IPS-18a (cell line): Measurements from ENCODE around the gene CLIC5.

Experiments used
- H3K27ac ChIP-seq: one replicate; pipeline ENCODE4 v1.5.1; 2013; ENCODE audit warnings: low read length
- H3K27me3 ChIP-seq: one replicate; pipeline ENCODE4 v1.6.1; 2013; ENCODE audit warnings: mild to moderate bottlenecking, low read length; ENCODE audit not compliant: control insufficient read depth, insufficient read depth
- H3K36me3 ChIP-seq: one replicate; pipeline ENCODE4 v1.6.1; 2013; ENCODE audit warnings: low read depth, low read length; ENCODE audit not compliant: control insufficient read depth
- H3K4me1 ChIP-seq: one replicate; pipeline ENCODE4 v1.6.1; 2013; ENCODE audit warnings: low read depth, low read length; ENCODE audit not compliant: control insufficient read depth
- H3K4me3 ChIP-seq: one replicate; pipeline ENCODE4 v1.5.1; 2013; ENCODE audit warnings: low read length
- H3K9ac ChIP-seq: one replicate; pipeline ENCODE4 v1.6.1; 2013; ENCODE audit warnings: mild to moderate bottlenecking, low read length, moderate library complexity
- H3K9me3 ChIP-seq: one replicate; pipeline ENCODE4 v1.6.1; 2013; ENCODE audit warnings: low read depth, low read length; ENCODE audit not compliant: control insufficient read depth

The CLIC5 gene

DNA sequence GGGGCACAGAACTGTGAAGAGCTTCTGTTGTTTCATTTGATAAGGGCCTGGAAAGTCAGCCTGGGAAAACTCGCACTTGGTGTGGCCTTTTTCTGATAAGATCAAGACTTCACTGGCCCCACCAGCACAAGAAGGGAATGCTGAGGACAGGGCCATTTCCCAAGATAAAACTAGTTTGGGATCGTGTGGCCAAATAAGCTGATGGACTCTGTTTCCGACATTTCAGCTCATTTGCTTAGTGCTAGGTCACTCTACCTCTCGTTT, 116.0 kb downstream of the CLIC5 start:
- Histone ChIP-seq H3K27me3 (peaks cover 15% of the 10 kb centered on the region), H3K9me3 (no peaks in the 10 kb centered on the region), H3K4me3 (no peak overlapping the region), H3K36me3 (no peaks in the 10 kb centered on the region), H3K9ac (no peak overlapping the region), H3K4me1 (peaks cover 37% of the 10 kb centered on the region), H3K27ac (no peak overlapping the region)

DNA sequence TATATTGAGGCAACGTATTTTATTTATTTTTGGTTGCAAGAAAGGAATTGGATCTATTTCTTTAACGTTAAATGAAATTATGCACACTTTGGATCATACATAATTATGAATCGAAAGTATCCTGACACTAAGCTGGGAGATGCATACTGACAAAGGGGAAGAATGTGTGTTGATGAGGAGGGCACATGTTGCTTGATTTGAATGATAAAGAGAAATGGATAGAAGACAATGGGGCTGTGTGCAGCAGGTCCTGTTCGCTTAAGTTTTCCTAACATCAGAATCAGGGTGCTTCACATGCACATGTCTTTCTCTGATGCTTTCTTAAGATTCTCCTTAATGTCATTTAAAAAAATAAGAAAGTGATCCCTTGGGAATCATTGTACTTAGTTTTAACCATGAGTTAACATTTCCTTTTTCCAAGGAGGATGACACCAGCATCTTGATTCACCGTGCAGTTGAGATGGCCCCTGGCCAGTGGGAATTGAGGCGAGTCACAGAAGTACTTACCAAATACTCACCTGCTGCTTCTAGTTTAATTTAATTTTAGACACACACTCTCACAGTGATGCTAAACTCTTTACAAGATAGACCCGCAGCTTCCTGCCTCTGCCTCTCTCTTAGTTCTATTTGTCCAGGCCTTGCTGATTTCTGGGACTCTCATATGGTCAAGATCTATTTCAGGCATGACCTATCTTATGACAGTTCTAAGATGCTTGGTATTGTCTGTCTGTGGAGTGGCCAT, 116.5 kb downstream of the CLIC5 start:
- H3K36me3 ChIP-seq = no peaks in the 10 kb centered on the region
- H3K4me3 ChIP-seq = no peak overlapping the region
- H3K4me1 ChIP-seq = peaks cover 37% of the 10 kb centered on the region
- H3K9ac ChIP-seq = no peak overlapping the region
- no peaks in the 10 kb centered on the region for H3K9me3 ChIP-seq
- H3K27ac ChIP-seq = no peak overlapping the region
- peaks cover 15% of the 10 kb centered on the region for H3K27me3 ChIP-seq

DNA sequence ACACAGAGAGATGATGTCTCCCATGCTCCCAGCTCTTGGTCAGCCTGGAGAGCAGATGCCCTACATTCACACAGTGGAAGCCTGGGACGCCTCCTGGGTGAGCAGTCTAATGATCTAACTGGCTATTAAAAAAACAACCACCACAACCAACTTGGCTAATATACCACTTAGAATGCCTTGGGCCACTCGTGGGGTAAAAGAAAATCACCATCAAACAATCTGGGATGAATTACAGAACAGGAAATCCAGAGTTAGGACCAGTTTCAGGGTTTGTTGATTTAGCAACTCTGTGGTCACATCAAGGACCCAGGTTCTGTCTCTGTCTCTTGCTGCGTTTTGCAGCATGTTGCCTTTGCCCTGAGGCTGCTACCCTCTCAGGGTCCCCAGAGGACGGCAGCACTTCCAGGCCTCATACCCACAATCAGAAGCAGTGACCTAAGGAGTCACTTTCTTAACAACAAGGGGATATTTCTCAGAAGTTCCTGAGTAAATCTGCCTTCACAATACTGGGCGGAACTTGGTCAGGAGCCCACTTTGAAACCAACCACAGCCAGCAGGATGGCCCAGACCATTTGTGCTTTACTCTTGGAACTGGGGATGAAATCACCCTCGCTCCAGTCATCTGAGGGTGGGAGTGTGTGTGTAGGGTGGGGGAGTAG, 118.7 kb downstream of the CLIC5 start:
- no peaks in the 10 kb centered on the region for H3K9me3 ChIP-seq
- H3K4me1 ChIP-seq = peaks cover 34% of the 10 kb centered on the region
- no peak overlapping the region for H3K27ac ChIP-seq
- H3K27me3 ChIP-seq = peaks cover 9% of the 10 kb centered on the region
- H3K9ac ChIP-seq = no peak overlapping the region
- H3K4me3 ChIP-seq = no peak overlapping the region
- H3K36me3 ChIP-seq = no peaks in the 10 kb centered on the region

DNA sequence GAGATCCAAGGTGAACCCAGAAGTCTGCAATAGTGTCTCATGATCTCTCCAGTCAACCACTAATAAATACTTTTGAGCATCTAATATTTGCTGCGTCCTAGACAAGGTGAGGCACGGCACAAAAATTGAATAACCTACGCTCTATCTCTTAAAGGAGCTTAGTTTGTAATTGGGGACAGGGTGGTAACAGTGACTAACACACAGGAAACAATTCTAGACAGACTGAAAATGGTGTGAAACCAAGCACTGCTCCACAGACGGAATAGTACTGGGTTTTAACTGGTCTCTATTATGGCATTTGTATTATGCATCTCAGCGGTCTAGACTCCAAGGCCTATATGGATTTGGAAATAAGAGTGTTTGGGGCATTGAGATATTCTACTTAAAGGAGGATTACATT, 120.1 kb downstream of the CLIC5 start:
- Histone ChIP-seq H3K36me3 (no peaks in the 10 kb centered on the region), H3K4me1 (peaks cover 23% of the 10 kb centered on the region)

DNA sequence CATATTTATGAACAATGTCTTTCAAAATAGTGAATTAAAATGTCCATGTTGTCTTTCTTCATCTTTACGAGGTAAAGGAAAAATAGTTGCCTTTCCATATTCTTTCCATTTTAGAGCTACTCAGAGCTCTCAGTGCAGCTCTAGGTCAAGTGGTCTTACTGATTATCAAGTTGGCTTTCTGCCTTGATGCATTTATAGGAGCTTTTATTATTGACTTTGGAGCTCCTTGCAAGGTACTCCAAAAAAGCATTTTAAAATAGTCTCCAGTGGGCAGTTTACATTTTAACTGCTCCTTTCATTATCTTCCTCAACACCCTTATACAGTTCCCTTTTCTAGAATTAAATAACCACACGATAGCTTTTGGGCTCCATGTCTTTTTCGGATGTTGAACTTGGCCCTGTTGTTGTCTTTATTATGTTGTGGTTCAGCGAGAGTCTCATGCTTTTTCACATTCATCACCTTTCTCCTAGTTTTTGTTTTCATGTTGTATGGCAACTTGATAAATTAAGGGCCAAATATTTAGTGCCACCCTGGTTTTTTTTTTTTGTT, 122.9 kb downstream of the CLIC5 start:
- Histone ChIP-seq H3K27me3 (no peaks in the 10 kb centered on the region), H3K27ac (no peak overlapping the region), H3K36me3 (no peaks in the 10 kb centered on the region), H3K9ac (no peak overlapping the region), H3K4me1 (peaks cover 5% of the 10 kb centered on the region), H3K9me3 (no peaks in the 10 kb centered on the region), H3K4me3 (no peak overlapping the region)

More for the DNA sequence above, 120.1 kb downstream of the CLIC5 start:
- H3K4me3 ChIP-seq = no peak overlapping the region
- no peak overlapping the region for H3K9ac ChIP-seq
- no peaks in the 10 kb centered on the region for H3K9me3 ChIP-seq
- H3K27me3 ChIP-seq = peaks cover 9% of the 10 kb centered on the region
- no peak overlapping the region for H3K27ac ChIP-seq

DNA sequence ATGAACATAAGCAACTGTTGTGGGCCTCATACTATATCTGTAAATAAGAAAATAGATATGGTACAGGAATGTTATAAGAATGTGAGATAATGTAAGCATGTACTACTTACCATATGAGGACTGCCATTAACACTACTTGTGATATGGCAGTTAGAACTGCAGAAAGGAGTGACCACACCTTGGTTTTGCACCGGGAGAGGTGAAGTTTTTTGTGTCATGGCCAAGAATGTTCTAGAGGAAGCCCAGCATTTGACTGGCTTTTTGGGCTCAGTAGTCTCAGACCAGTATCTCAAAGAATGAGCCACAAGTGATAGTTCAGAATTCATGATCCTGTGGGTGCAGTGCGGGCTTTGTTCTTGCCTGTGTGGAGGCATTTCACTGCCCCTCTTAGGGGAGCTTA, 123.5 kb downstream of the CLIC5 start:
- Histone ChIP-seq H3K27ac (no peak overlapping the region), H3K36me3 (no peaks in the 10 kb centered on the region), H3K9ac (no peak overlapping the region), H3K4me1 (peaks cover 5% of the 10 kb centered on the region), H3K4me3 (no peak overlapping the region), H3K9me3 (no peaks in the 10 kb centered on the region), H3K27me3 (no peaks in the 10 kb centered on the region)

DNA sequence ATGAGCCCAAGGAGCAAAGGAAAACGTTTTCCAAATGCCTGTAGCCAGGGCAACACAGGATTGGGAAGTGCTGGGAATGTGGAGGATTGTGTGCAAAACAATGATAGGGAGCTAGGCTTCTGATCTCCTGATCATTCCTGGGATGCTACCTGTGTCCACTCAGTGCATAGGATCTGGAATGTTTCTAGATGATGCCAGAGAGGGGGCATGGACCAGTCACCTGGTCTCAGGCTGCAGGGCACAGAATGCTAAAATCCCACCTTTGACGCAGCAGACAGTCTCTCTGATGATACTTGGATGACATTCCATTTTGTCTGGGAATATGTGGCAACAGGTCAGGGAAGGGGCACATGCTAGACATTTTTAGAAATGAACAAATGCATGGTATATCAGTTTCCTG, 128.9 kb downstream of the CLIC5 start:
- H3K9ac ChIP-seq = no peak overlapping the region
- H3K27me3 ChIP-seq = no peaks in the 10 kb centered on the region

DNA sequence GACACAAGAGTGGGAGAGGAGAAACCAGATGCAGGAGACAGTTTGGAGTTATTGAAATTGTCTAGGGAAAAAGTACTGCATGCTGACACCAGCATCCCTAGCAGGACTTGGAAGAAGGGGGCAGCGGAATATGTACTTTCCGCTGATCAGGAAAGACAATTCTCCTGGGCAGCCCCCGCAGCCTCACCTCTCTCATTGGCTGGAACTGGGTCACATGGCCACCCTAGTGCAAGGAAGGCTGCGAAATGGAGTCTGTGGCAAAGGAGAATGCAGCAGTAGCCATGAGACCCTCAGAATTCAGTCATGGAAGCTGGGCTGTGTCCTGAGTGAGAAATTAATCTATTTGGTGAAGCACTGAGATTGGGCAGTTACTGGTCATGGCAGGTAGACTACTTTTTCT, 131.3 kb downstream of the CLIC5 start:
- Histone ChIP-seq H3K9me3 (no peaks in the 10 kb centered on the region), H3K9ac (no peak overlapping the region), H3K27me3 (no peaks in the 10 kb centered on the region), H3K36me3 (no peaks in the 10 kb centered on the region), H3K27ac (no peak overlapping the region), H3K4me3 (no peak overlapping the region), H3K4me1 (peaks cover 5% of the 10 kb centered on the region)

More for the DNA sequence above, 128.9 kb downstream of the CLIC5 start:
- Histone ChIP-seq H3K4me3 (no peak overlapping the region), H3K27ac (no peak overlapping the region), H3K4me1 (peaks cover 5% of the 10 kb centered on the region), H3K9me3 (no peaks in the 10 kb centered on the region), H3K36me3 (no peaks in the 10 kb centered on the region)

DNA sequence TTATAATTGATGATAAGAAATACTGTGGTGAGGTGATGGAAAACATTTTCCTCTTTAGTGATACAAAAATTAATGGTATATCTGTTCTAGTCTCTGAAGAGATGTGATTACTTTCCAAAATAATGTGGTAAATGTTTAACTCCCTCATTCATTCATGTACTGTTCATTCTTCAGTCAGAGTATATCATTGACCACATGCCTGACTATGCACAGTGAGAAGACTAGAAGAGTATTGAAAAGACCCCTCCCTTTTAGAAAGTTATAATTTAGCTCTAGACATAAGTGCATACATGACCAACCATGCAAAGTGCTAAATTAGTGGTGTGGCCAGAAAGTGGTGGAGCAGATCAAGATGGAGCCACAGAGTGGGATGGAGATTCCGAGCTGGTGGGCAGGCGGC, 133.0 kb downstream of the CLIC5 start:
- Histone ChIP-seq H3K9me3 (no peaks in the 10 kb centered on the region), H3K27me3 (no peaks in the 10 kb centered on the region), H3K36me3 (no peaks in the 10 kb centered on the region), H3K9ac (no peak overlapping the region), H3K4me3 (no peak overlapping the region), H3K27ac (no peak overlapping the region), H3K4me1 (no peaks in the 10 kb centered on the region)

DNA sequence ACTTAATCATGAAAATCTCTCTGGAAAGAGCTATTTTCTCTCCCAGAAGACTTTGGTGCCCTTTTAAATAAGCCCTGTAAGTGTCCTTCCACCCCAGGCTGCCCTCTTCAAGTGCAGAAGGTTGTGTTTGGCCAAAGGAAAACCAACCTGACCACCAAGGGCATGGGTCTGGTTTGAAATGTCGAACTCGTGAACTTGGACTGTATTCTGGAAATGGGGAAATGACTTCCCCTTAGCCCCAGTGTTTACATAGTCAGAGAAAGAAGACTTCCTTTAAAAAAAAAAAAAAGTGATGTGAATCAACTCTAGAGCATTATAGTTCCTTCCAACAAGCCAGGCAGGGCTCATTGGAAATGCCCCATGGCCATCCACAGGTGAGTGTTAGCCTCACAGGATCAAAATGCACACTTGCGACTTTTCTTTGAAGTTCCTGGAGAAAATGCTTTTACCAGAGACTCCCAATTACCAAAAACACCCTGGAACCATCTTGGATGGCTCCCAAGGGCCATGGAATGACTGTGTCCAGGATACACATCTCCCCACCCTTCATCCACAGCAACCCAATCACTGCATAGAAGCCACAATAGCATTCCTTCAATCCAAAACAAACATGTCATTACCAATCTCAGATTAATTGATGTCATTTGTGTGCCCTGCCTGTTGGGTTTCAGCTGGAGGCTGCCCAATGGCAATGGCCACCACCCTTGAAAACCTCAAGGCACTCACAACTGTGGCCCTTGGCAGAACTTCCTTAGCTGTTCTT, 133.8 kb downstream of the CLIC5 start:
- Histone ChIP-seq H3K27ac (no peak overlapping the region), H3K4me3 (no peak overlapping the region), H3K36me3 (no peaks in the 10 kb centered on the region), H3K4me1 (no peaks in the 10 kb centered on the region), H3K9me3 (no peaks in the 10 kb centered on the region), H3K9ac (no peak overlapping the region), H3K27me3 (no peaks in the 10 kb centered on the region)

DNA sequence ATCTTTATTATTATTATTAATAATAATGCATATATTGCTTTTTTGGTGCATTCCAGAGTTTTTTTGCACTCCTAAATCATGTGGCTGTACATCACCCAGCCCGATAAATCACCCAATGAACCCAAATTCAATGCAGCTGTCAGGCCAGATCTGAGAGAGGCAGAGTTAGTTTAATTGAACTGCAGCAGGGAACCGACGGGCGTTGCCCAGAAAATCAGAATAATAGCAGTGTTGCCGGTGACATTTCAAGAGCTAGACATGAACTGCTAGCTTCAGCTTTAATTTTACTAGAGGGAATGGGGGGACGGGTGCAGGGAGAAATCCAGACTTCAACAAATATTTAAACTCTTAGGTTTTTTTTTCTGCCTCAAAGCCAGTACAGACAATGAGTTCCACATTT, 135.0 kb downstream of the CLIC5 start:
- no peaks in the 10 kb centered on the region for H3K36me3 ChIP-seq
- H3K27me3 ChIP-seq = no peaks in the 10 kb centered on the region
- no peak overlapping the region for H3K9ac ChIP-seq
- no peaks in the 10 kb centered on the region for H3K9me3 ChIP-seq
- no peak overlapping the region for H3K4me3 ChIP-seq
- H3K4me1 ChIP-seq = no peaks in the 10 kb centered on the region
- no peak overlapping the region for H3K27ac ChIP-seq
